ENCODE data around the gene VDR. TPM values are rescaled to one million over a fixed set of nuclear protein-coding genes. Genes with fewer than 3 reads are reported as not detected.
"Not testable (repeated sequence)": the region's sequence is repeated elsewhere in the genome, so short reads cannot be mapped to it uniquely, and the experiment has no call there.

VDR gene
- total RNA-seq, 2 donors from 2014 or later: 0.59 to 2.2 TPM

GRCh38 chr12:47848853-47849252 lies 55.9 kb downstream of the VDR start:
- DNase-seq (ENCODE audit: low spot score): no peak
- Histone ChIP-seq H3K4me1 (peaks cover 0 to 4% of the 10 kb centered on the region in 2 donors), H3K27me3 (no peaks in the 10 kb centered on the region), H3K27ac (no peak overlapping the region), H3K9me3 (no peaks in the 10 kb centered on the region), H3K36me3 (no peaks in the 10 kb centered on the region), H3K4me3 (no peak overlapping the region)
- no peak for TF ChIP-seq CTCF (IDR thresholded peaks at IDR 0.05)

GRCh38 chr12:47846294-47846996 lies 58.3 kb downstream of the VDR start:
- no peak for TF ChIP-seq CTCF (IDR thresholded peaks at IDR 0.05)
- no peak for DNase-seq (ENCODE audit: low spot score)
- Histone ChIP-seq H3K4me1 (no peaks in the 10 kb centered on the region), H3K9me3 (no peaks in the 10 kb centered on the region), H3K36me3 (no peaks in the 10 kb centered on the region), H3K27me3 (no peaks in the 10 kb centered on the region), H3K4me3 (no peak overlapping the region), H3K27ac (no peak overlapping the region)

GRCh38 chr12:47845081-47845480 lies 59.7 kb downstream of the VDR start:
- no peak overlapping the region for H3K4me3 ChIP-seq
- H3K27me3 ChIP-seq: no peaks in the 10 kb centered on the region
- no peaks in the 10 kb centered on the region for H3K36me3 ChIP-seq
- no peaks in the 10 kb centered on the region for H3K9me3 ChIP-seq
- no peak for TF ChIP-seq CTCF (IDR thresholded peaks at IDR 0.05)
- no peak overlapping the region for H3K27ac ChIP-seq
- no peak for DNase-seq (ENCODE audit: low spot score)
- no peaks in the 10 kb centered on the region for H3K4me1 ChIP-seq

GRCh38 chr12:47844264-47845019 lies 60.4 kb downstream of the VDR start:
- DNase-seq (ENCODE audit: low spot score): no peak
- Histone ChIP-seq H3K27me3 (no peaks in the 10 kb centered on the region), H3K4me1 (no peaks in the 10 kb centered on the region), H3K27ac (no peak overlapping the region), H3K9me3 (no peaks in the 10 kb centered on the region), H3K4me3 (no peak overlapping the region), H3K36me3 (no peaks in the 10 kb centered on the region)
- TF ChIP-seq CTCF (IDR thresholded peaks at IDR 0.05): no peak

GRCh38 chr12:47843226-47843980 lies 61.4 kb downstream of the VDR start:
- Histone ChIP-seq H3K4me1 (peaks cover 0 to 4% of the 10 kb centered on the region in 2 donors), H3K36me3 (no peaks in the 10 kb centered on the region), H3K4me3 (no peak overlapping the region), H3K27me3 (no peaks in the 10 kb centered on the region), H3K27ac (no peak overlapping the region), H3K9me3 (no peaks in the 10 kb centered on the region)
- DNase-seq (ENCODE audit: low spot score): no peak
- no peak for TF ChIP-seq CTCF (IDR thresholded peaks at IDR 0.05)

GRCh38 chr12:47842543-47842942 lies 62.3 kb downstream of the VDR start:
- peaks cover 0 to 12% of the 10 kb centered on the region in 2 donors for H3K4me1 ChIP-seq
- not testable (repeated sequence) for H3K27ac ChIP-seq; H3K36me3 ChIP-seq; H3K27me3 ChIP-seq; DNase-seq (ENCODE audit: low spot score); H3K9me3 ChIP-seq; H3K4me3 ChIP-seq
